Pancreas (tissue), 10 donors: ENCODE data around the gene EWSR1. TPM values are rescaled to one million over a fixed set of nuclear protein-coding genes. Genes with fewer than 3 reads are reported as not detected.
A peak's percentile ranks its signal among the peaks of the same experiment; 100 is the strongest.

Experiments
- ATAC-seq, 4 donors: fragments of 200-7000 bp; cut with Tn5 transposase; one replicate each; pipeline versions ENCODE4 v1.8.0 to v1.9.1; 2020; ENCODE audit warnings: mild to moderate bottlenecking in 4 of 4, moderate library complexity in 4 of 4
- DNase-seq, 6 donors: peaks; one replicate each; pipeline ENCODE4 v3.0.0-alpha.2; 2020
- FAIRE-seq: peaks from 2 replicates; lab custom pipeline; 2012; peaks lifted over from hg19 to GRCh38; lab: Jason Lieb, UNC
- H3K27ac ChIP-seq, 4 donors: fragments of 200-600 bp; sonication (generic); 1 replicate in 3 of 4; 2 replicates in 1 of 4; pipeline versions ENCODE4 v1.5.0 to v1.8.0; 2020
- H3K27me3 ChIP-seq, 4 donors: fragments of 200-600 bp; one replicate each; pipeline ENCODE4 v1.8.0; 2021
- H3K36me3 ChIP-seq, 3 donors: fragments of 200-600 bp; sonication (generic) in 1 of 3; one replicate each; pipeline versions ENCODE4 v1.5.0 to v1.8.0; 2020 to 2021
- H3K4me1 ChIP-seq, 3 donors: fragments of 200-600 bp; one replicate each; pipeline ENCODE4 v1.8.0; 2021
- H3K4me3 ChIP-seq, 4 donors: fragments of 200-600 bp; sonication (generic) in 2 of 4; one replicate each; pipeline versions ENCODE4 v1.5.0 to v1.8.0; 2020 to 2021
- H3K9me3 ChIP-seq, 4 donors: fragments of 200-600 bp; one replicate each; pipeline ENCODE4 v1.8.0; 2021
- WGBS, 2 donors: extraction: QIAGEN DNeasy Blood & Tissue Kit; methylation state at CpG; one replicate each; pipeline ENCODE4 v1.1.7; 2013; 5-methylcytosine and 5-hydroxymethylcytosine counted together
- intact Hi-C, 3 donors: fragments of 100-400 bp; cut with DNase I; formaldehyde crosslinking; loops; one replicate each; pipeline versions ENCODE4 v1.11.1 to v1.14.2; 2022
- polyA plus RNA-seq, 2 donors: library from polyadenylated mRNA; stranded (reverse); fragments of 200-250 nt; gene quantifications; one replicate each; pipeline ENCODE4 v1.2.3, GENCODE V29; 2013
- total RNA-seq, 6 donors: library from RNA; stranded (reverse); fragmentation: NEBNext Ultra II Directional in 4 of 6; extraction: Animal tissue kit (Norgen Biotek cat#: 25700) in 4 of 6; gene quantifications; one replicate each; pipeline versions ENCODE4 v1.2.1 to v1.2.4, GENCODE V29; 2021 to 2023
- TF ChIP-seq, protein P1 (sequence below), 4 donors: fragments of 200-600 bp; sonication (generic) in 3 of 4; IDR thresholded peaks; one replicate each; pipeline versions ENCODE4 v1.5.0 to v1.8.0; 2021; ENCODE audit warnings: antibody characterized with exemption in 4 of 4
- donor health status: healthy with polysubstance abuse.
- donor health status: DM: no; HTN: no; CAD: no; lungs with moderate emphysema.
- donor health status: DM: no; HTN: no; CAD: no.
- donor health status: control.
- donor health status: control.
- donor health status: Bipolar disorder and iron deficiency.
- donor health status: DM: yes; HTN: yes; CAD: no.
- donor health status: DM: no; HTN: no; CAD: no.
- donor health status: DM: no; HTN: no; CAD: no.
- donor health status: DM: yes; HTN: yes; CAD: no.

The EWSR1 gene
- total and polyA plus RNA-seq, 8 donors: 49.2 to 257 (median 101) TPM

DNA sequence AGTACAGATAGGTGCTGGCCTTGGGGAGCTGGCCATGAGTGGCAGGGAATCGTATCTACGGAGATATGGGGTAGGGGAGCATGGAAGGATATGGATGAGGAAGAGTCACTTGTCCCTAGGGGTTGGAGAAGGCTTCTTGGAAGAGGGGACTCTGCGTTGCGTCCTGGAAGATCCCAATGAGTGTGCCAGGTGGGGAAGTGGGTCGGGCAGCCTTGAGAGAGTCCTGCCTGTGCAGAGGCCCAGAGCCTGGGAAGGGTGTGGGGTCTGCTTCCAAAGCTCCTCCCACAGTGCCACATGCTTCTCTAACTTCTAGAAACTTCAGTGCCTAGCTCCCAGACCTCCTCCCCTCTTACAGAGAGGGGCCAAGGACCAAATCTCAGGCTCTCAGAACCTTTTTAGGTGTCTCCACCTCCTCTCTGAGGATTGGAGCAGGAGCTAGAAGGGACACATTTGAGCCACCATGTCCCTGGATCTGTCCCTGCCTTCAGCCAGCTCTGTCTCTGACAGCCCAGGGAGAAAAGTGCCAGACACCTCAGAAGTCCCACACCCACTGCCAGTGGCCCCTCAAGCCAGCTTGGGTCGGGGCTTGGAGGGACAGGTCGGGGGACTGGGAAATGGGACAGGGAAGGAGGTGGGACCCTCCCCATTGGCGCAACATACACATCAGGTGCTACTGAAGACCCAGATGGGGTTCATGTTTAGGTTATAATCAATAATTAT is 11.3 kb upstream of the EWSR1 start:
- no peaks in the 10 kb centered on the region for H3K4me1 ChIP-seq
- WGBS, 2 donors: 78 to 84% methylated on average over 8 of the region's 8 CpGs
- no peaks in the 10 kb centered on the region for H3K27me3 ChIP-seq
- TF ChIP-seq, protein P1, sequence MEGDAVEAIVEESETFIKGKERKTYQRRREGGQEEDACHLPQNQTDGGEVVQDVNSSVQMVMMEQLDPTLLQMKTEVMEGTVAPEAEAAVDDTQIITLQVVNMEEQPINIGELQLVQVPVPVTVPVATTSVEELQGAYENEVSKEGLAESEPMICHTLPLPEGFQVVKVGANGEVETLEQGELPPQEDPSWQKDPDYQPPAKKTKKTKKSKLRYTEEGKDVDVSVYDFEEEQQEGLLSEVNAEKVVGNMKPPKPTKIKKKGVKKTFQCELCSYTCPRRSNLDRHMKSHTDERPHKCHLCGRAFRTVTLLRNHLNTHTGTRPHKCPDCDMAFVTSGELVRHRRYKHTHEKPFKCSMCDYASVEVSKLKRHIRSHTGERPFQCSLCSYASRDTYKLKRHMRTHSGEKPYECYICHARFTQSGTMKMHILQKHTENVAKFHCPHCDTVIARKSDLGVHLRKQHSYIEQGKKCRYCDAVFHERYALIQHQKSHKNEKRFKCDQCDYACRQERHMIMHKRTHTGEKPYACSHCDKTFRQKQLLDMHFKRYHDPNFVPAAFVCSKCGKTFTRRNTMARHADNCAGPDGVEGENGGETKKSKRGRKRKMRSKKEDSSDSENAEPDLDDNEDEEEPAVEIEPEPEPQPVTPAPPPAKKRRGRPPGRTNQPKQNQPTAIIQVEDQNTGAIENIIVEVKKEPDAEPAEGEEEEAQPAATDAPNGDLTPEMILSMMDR (IDR thresholded peaks at IDR 0.05): no peak
- no peak for FAIRE-seq
- intact Hi-C loops: no loop called here
- DNase-seq: no peak
- H3K4me3 ChIP-seq: no peak overlapping the region
- H3K36me3 ChIP-seq: no peaks in the 10 kb centered on the region
- no peak for ATAC-seq
- no peak overlapping the region for H3K27ac ChIP-seq
- no peaks in the 10 kb centered on the region for H3K9me3 ChIP-seq

GRCh38 chr22:29257751-29258181 is 10.3 kb upstream of the EWSR1 start:
- TF ChIP-seq, protein P1 (IDR thresholded peaks at IDR 0.05): no peak
- Histone ChIP-seq H3K9me3 (no peaks in the 10 kb centered on the region), H3K4me1 (no peaks in the 10 kb centered on the region), H3K27me3 (no peaks in the 10 kb centered on the region), H3K4me3 (no peak overlapping the region), H3K27ac (no peak overlapping the region), H3K36me3 (no peaks in the 10 kb centered on the region)
- FAIRE-seq (no peak), DNase-seq (peak in 3 of 6 donors; percentile 48 to 62 (median 56)), ATAC-seq (peak; percentile 34 to 70 (median 58))
- intact Hi-C loops: no loop called here
- WGBS, 2 donors: 59 to 64% methylated on average over 8 of the region's 8 CpGs

DNA sequence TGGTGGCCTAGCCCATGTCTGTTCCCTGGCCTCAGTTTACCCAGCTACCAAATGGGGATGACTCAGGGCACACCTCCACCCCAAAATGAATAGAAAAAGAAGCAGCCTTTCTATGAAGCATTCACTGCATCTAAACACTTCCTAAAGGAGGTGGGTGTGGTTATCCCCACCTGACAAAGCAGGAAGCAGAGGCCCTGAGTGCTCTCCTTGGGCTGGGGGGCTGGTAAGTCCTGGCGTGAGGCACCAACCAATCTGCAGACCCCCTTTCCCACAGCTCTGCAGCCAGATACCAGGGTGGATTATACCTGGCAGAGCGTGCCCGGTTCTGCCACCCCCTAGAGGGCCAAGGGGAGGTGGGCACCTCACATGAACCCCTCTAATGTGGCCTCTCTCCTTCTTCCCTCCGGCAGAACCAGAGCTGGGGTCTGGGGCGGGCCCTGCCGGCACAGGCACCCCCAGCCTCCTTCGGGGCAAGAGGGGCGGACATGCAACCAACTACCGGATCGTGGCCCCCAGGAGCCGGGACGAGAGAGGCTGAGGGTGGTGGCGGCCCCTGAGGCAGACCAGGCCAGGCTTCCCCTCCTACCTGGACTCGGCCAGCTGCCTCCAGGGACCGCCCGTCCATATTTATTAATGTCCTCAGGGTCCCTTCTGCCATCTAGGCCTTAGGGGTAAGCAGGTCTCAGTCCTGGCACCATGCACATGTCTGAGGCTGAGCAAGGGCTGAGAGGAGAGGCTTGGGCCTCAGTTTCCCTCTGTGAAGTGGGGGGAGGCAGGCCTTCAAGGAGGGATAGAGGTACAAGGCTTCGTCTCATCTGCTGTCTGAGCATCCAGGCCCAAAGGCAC is 9.4 kb upstream of the EWSR1 start:
- H3K27me3 ChIP-seq: no peaks in the 10 kb centered on the region
- DNase-seq: no peak
- H3K4me1 ChIP-seq: peaks cover 0 to 2% (median 0%) of the 10 kb centered on the region in 3 donors
- intact Hi-C loops: no loop called here
- H3K4me3 ChIP-seq: no peak overlapping the region
- FAIRE-seq: no peak
- TF ChIP-seq, protein P1 (IDR thresholded peaks at IDR 0.05): no peak
- no peaks in the 10 kb centered on the region for H3K9me3 ChIP-seq
- ATAC-seq: no peak
- no peak overlapping the region for H3K27ac ChIP-seq
- no peaks in the 10 kb centered on the region for H3K36me3 ChIP-seq
- WGBS, 2 donors: 91 to 92% methylated on average over 10 to 17 of the region's 17 CpGs

GRCh38 chr22:29259253-29259899 is 8.7 kb upstream of the EWSR1 start:
- FAIRE-seq: no peak
- no peak overlapping the region for H3K4me3 ChIP-seq
- no peaks in the 10 kb centered on the region for H3K9me3 ChIP-seq
- H3K36me3 ChIP-seq: no peaks in the 10 kb centered on the region
- 81 to 92% methylated on average over 11 of the region's 11 CpGs for WGBS, 2 donors
- no peak for DNase-seq
- TF ChIP-seq, protein P1 (IDR thresholded peaks at IDR 0.05): no peak
- intact Hi-C loops: no loop called here
- H3K27me3 ChIP-seq: no peaks in the 10 kb centered on the region
- no peak for ATAC-seq
- no peak overlapping the region for H3K27ac ChIP-seq
- peaks cover 0 to 5% (median 4%) of the 10 kb centered on the region in 3 donors for H3K4me1 ChIP-seq
